Mesenchymal stem cell (in vitro differentiated cells and primary cell): ENCODE results near the gene CSGALNACT2.
"Not testable (repeated sequence)": the region's sequence is repeated elsewhere in the genome, so short reads cannot be mapped to it uniquely, and the experiment has no call there.

Experiments used
- DNase-seq: peaks from one replicate; pipeline ENCODE4 v3.0.0-alpha.2; 2013
- H2AFZ ChIP-seq: one replicate; pipeline ENCODE4 v1.6.1; 2013; ENCODE audit warnings: low read depth, mild to moderate bottlenecking, control low read depth, inconsistent platforms, low read length, moderate library complexity
- H2AK5ac ChIP-seq: 2 replicates; pipeline ENCODE4 v1.6.1; 2013; ENCODE audit warnings: low read length, moderate library complexity, mild to moderate bottlenecking, inconsistent platforms; ENCODE audit not compliant: severe bottlenecking
- H2BK120ac ChIP-seq: one replicate; pipeline ENCODE4 v1.6.1; 2013; ENCODE audit warnings: low read depth, mild to moderate bottlenecking, inconsistent platforms, low read length, moderate library complexity
- H2BK12ac ChIP-seq, 2 experiments: one replicate each; pipeline ENCODE4 v1.6.1; 2013; ENCODE audit warnings: inconsistent platforms in 2 of 2, low read length in 2 of 2, mild to moderate bottlenecking in 2 of 2, moderate library complexity in 2 of 2, control low read depth in 1 of 2
- H2BK15ac ChIP-seq: one replicate; pipeline ENCODE4 v1.6.1; 2013; ENCODE audit warnings: mild to moderate bottlenecking, low read depth, inconsistent platforms; ENCODE audit not compliant: poor library complexity, severe bottlenecking
- H2BK5ac ChIP-seq: 2 replicates; pipeline ENCODE4 v1.6.1; 2013; ENCODE audit warnings: low read depth, mild to moderate bottlenecking, low read length, control low read depth, inconsistent platforms; ENCODE audit not compliant: poor library complexity, severe bottlenecking
- H3K14ac ChIP-seq, 2 experiments: one replicate each; pipeline ENCODE4 v1.6.1; 2013; ENCODE audit warnings: inconsistent platforms in 2 of 2, low read length in 2 of 2, control low read depth in 1 of 2, mild to moderate bottlenecking in 1 of 2, moderate library complexity in 1 of 2
- H3K18ac ChIP-seq, 2 experiments: one replicate each; pipeline ENCODE4 v1.6.1; 2013; ENCODE audit warnings: inconsistent platforms in 2 of 2, low read length in 2 of 2, control low read depth in 1 of 2, low read depth in 1 of 2, mild to moderate bottlenecking in 1 of 2
- H3K23ac ChIP-seq, 2 experiments: one replicate each; pipeline ENCODE4 v1.6.1; 2013; ENCODE audit warnings: inconsistent platforms in 2 of 2, low read length in 2 of 2, mild to moderate bottlenecking in 2 of 2, moderate library complexity in 2 of 2, control low read depth in 1 of 2
- H3K27ac ChIP-seq: 2 replicates; pipeline ENCODE4 v1.5.1; 2013; ENCODE audit warnings: mild to moderate bottlenecking, moderate library complexity, low read length, control low read depth, inconsistent platforms; ENCODE audit not compliant: poor library complexity, severe bottlenecking
- H3K27me3 ChIP-seq, 2 experiments: 2 replicates each; pipeline versions ENCODE4 v1.6.1 to v1.7.0; 2013; ENCODE audit warnings: low read length in 2 of 2, mild to moderate bottlenecking in 2 of 2, moderate library complexity in 2 of 2, control low read depth in 1 of 2, inconsistent platforms in 1 of 2; ENCODE audit not compliant: control insufficient read depth in 1 of 2, insufficient read depth in 1 of 2
- H3K36me3 ChIP-seq, 2 experiments: 2 replicates each; pipeline versions ENCODE4 v1.6.1 to v1.7.0; 2013; ENCODE audit warnings: low read length in 2 of 2, control low read depth in 1 of 2, inconsistent platforms in 1 of 2, low read depth in 1 of 2, mild to moderate bottlenecking in 1 of 2; ENCODE audit not compliant: insufficient read depth in 2 of 2, control insufficient read depth in 1 of 2
- H3K4ac ChIP-seq, 2 experiments: one replicate each; pipeline ENCODE4 v1.6.1; 2013; ENCODE audit warnings: inconsistent platforms in 2 of 2, low read length in 2 of 2, mild to moderate bottlenecking in 2 of 2, moderate library complexity in 2 of 2, control low read depth in 1 of 2, low read depth in 1 of 2
- H3K4me1 ChIP-seq: 2 replicates; pipeline ENCODE4 v1.6.1; 2013; ENCODE audit warnings: low read depth, low read length, control low read depth; ENCODE audit not compliant: control insufficient read depth, insufficient read depth
- H3K4me2 ChIP-seq: 2 replicates; pipeline ENCODE4 v1.6.1; 2013; ENCODE audit warnings: low read length, mild to moderate bottlenecking, inconsistent platforms; ENCODE audit not compliant: poor library complexity, severe bottlenecking
- H3K4me3 ChIP-seq, 2 experiments: 2 replicates each; pipeline versions ENCODE4 v1.5.1 to v1.7.0; 2013; ENCODE audit warnings: low read length in 2 of 2, mild to moderate bottlenecking in 2 of 2, control low read depth in 1 of 2, low read depth in 1 of 2; ENCODE audit not compliant: insufficient read depth in 1 of 2
- H3K79me1 ChIP-seq: replicated peaks from 2 replicates; pipeline ENCODE4 v1.6.1; 2013; ENCODE audit warnings: mild to moderate bottlenecking, control low read depth, low read length, inconsistent platforms; ENCODE audit not compliant: poor library complexity, severe bottlenecking
- H3K9ac ChIP-seq: 2 replicates; pipeline ENCODE4 v1.7.0; 2013; ENCODE audit warnings: mild to moderate bottlenecking, low read length, moderate library complexity
- H3K9me3 ChIP-seq: 2 replicates; pipeline ENCODE4 v1.7.0; 2013; ENCODE audit warnings: mild to moderate bottlenecking, low read length; ENCODE audit not compliant: control insufficient read depth
- H4K8ac ChIP-seq: one replicate; pipeline ENCODE4 v1.6.1; 2013; ENCODE audit warnings: inconsistent platforms, mild to moderate bottlenecking, low read length, moderate library complexity
- H4K91ac ChIP-seq: one replicate; pipeline ENCODE4 v1.6.1; 2013; ENCODE audit warnings: mild to moderate bottlenecking, low read length, inconsistent platforms
- whole genome bisulfite sequencing: methylation state at CpG from one replicate; pipeline ENCODE4 v1.1.7; 2013; ENCODE audit warnings: mixed read lengths; 5-methylcytosine and 5-hydroxymethylcytosine counted together

Gene CSGALNACT2

DNA sequence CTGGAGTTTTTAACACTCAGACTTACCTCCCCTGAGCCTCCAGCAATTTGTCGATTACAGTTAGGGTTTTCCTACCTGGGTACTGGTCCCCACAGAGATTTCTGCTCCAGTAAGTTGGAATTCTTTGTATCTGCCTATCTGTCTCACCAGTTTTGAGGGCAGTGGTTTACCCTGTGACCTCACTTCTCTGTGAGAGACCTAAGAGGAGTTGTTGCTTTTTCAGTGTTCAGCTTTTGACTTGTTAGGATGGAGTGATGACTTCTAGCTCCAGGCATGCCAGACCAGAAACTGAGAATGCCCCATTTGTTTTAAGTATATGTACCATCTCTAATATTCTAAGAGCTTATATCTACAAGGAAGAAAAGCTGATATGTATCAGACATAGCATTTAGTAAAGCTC lies 42.9 kb downstream of the CSGALNACT2 start:
- DNase-seq, result no peak
- Histone ChIP-seq H3K27me3 (no peaks in the 10 kb centered on the region), H4K8ac (no peak overlapping the region), H3K18ac (no peak overlapping the region), H2BK15ac (no peak overlapping the region), H2AK5ac (no peak overlapping the region), H3K79me1 (peaks cover 16% of the 10 kb centered on the region), H3K36me3 (peaks cover 16 to 94% of the 10 kb centered on the region in 2 experiments), H3K14ac (no peak overlapping the region), H3K9me3 (no peaks in the 10 kb centered on the region), H2BK12ac (no peak overlapping the region), H2BK120ac (no peak overlapping the region), H3K27ac (peak overlapping the region; percentile 38), H4K91ac (no peak overlapping the region), H3K4me3 (no peak overlapping the region), H3K4me1 (no peaks in the 10 kb centered on the region), H2BK5ac (no peak overlapping the region), H3K4me2 (no peak overlapping the region), H2AFZ (no peak overlapping the region), H3K4ac (no peak overlapping the region), H3K9ac (no peak overlapping the region), H3K23ac (no peak overlapping the region)
- WGBS, result 100% methylated on average over 1 of the region's 1 CpG

- not testable (repeated sequence) for DNase-seq, H3K27me3 ChIP-seq, H3K4ac ChIP-seq, H3K18ac ChIP-seq, H3K4me2 ChIP-seq, H2AK5ac ChIP-seq, H3K27ac ChIP-seq, H3K23ac ChIP-seq, H2BK12ac ChIP-seq, H2BK5ac ChIP-seq, H4K8ac ChIP-seq, H3K4me3 ChIP-seq, H4K91ac ChIP-seq, H3K14ac ChIP-seq, H2BK15ac ChIP-seq, H3K9ac ChIP-seq, H2AFZ ChIP-seq, H3K9me3 ChIP-seq, H3K4me1 ChIP-seq, H2BK120ac ChIP-seq
- peaks cover 12 to 95% of the 10 kb centered on the region in 2 experiments for H3K36me3 ChIP-seq
- 100% methylated on average over 1 of the region's 3 CpGs for WGBS
- peaks cover 17% of the 10 kb centered on the region for H3K79me1 ChIP-seq
Measured at GRCh38 chr10:43183764-43184163, 45.5 kb downstream of the CSGALNACT2 start.

DNA sequence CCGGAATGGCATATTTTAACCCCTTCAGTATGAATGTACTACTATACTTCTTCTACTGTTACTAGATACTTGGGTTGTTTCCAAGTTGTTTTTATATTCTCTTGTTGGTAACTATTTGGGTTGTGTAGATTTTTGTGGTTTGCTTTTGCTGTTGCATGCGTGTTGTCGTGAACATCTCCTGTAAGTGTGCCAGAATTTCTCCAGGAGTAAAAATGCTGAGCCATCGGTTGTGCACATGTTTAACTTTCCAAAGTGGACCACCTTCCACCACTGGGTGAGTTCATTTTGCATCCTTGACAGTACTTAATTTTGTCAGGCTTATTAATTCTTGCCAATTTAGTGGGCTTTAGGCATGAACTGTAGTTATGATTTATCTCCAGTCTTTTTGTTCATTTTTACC lies 47.9 kb downstream of the CSGALNACT2 start:
- no peak overlapping the region for H2AK5ac ChIP-seq
- H3K27me3 ChIP-seq, result no peaks in the 10 kb centered on the region
- H2BK12ac ChIP-seq, result no peak overlapping the region
- no peak overlapping the region for H3K18ac ChIP-seq
- no peak overlapping the region for H3K27ac ChIP-seq
- no peak overlapping the region for H3K9ac ChIP-seq
- H2BK120ac ChIP-seq, result no peak overlapping the region
- H4K8ac ChIP-seq, result no peak overlapping the region
- H3K4me2 ChIP-seq, result no peak overlapping the region
- no peak overlapping the region for H4K91ac ChIP-seq
- H3K14ac ChIP-seq, result no peak overlapping the region
- peaks cover 1% of the 10 kb centered on the region for H3K4me1 ChIP-seq
- H2BK15ac ChIP-seq, result no peak overlapping the region
- H3K36me3 ChIP-seq, result peaks cover 10 to 78% of the 10 kb centered on the region in 2 experiments
- no peak overlapping the region for H3K4me3 ChIP-seq
- H3K9me3 ChIP-seq, result no peaks in the 10 kb centered on the region
- 93% methylated on average over 3 of the region's 4 CpGs for WGBS
- DNase-seq, result peak; percentile 29
- H3K4ac ChIP-seq, result no peak overlapping the region
- H3K23ac ChIP-seq, result no peak overlapping the region
- no peak overlapping the region for H2BK5ac ChIP-seq
- H2AFZ ChIP-seq, result no peak overlapping the region
- peaks cover 9% of the 10 kb centered on the region for H3K79me1 ChIP-seq

GRCh38 chr10:43187213-43187612 lies 49.0 kb downstream of the CSGALNACT2 start:
- Histone ChIP-seq H3K4me3 (no peak overlapping the region), H3K18ac (no peak overlapping the region), H3K4ac (no peak overlapping the region), H3K9me3 (no peaks in the 10 kb centered on the region), H3K79me1 (peaks cover 10% of the 10 kb centered on the region), H2BK12ac (no peak overlapping the region), H2BK5ac (no peak overlapping the region), H2AFZ (no peak overlapping the region), H3K23ac (no peak overlapping the region), H3K27me3 (no peaks in the 10 kb centered on the region), H3K14ac (no peak overlapping the region), H3K36me3 (peaks cover 14 to 77% of the 10 kb centered on the region in 2 experiments), H4K91ac (no peak overlapping the region), H3K4me1 (peaks cover 1% of the 10 kb centered on the region), H2AK5ac (no peak overlapping the region), H3K27ac (no peak overlapping the region), H3K4me2 (no peak overlapping the region), H4K8ac (no peak overlapping the region), H2BK120ac (no peak overlapping the region), H3K9ac (no peak overlapping the region), H2BK15ac (no peak overlapping the region)
- 98% methylated on average over 2 of the region's 3 CpGs for WGBS
- DNase-seq, result no peak
